Panc1 (cell line): ENCODE results near the gene ADTRP. TPM values are rescaled to one million over a fixed set of nuclear protein-coding genes. Genes with fewer than 3 reads are reported as not detected.

Experiments
- ATAC-seq: fragments of 200-7000 bp; cut with Tn5 transposase; 2 replicates; pipeline ENCODE4 v1.9.1; 2020; ENCODE audit warnings: mild to moderate bottlenecking, moderate library complexity
- BruUV-seq: library from RNA; stranded (reverse); fragments of 400-500 nt; replicated peaks from 2 replicates; lab custom pipeline; 2021; lab: Mats Ljungman, UMichigan
- CTCF ChIA-PET: fragments of 300-600 bp; sonication (Branson Sonifier 250); formaldehyde crosslinking; loops from one replicate; lab custom pipeline; 2022; ENCODE audit warnings: antibody characterized with exemption; lab: Charles Lee
- POLR2A ChIA-PET: fragments of 300-600 bp; sonication (Branson Sonifier 250); formaldehyde crosslinking; loops from one replicate; lab custom pipeline; 2022; ENCODE audit warnings: antibody characterized with exemption; lab: Charles Lee
- DNase-seq: peaks from one replicate; pipeline ENCODE4 v3.0.0-alpha.2; 2010; ENCODE audit warnings: low read depth, low spot score
- H3K27ac ChIP-seq: 2 replicates; pipeline ENCODE4 v1.5.1; 2011; ENCODE audit warnings: mild to moderate bottlenecking, low read length, inconsistent platforms
- H3K27me3 ChIP-seq: fragments of 200-500 bp; sonication (Bioruptor generic); 2 replicates; pipeline ENCODE4 v1.6.0; 2014; ENCODE audit warnings: low read length, inconsistent platforms; ENCODE audit not compliant: control insufficient read depth, insufficient read depth
- H3K36me3 ChIP-seq: fragments of 200-500 bp; sonication (Bioruptor generic); 2 replicates; pipeline ENCODE4 v1.5.1; 2014; ENCODE audit warnings: inconsistent platforms, mild to moderate bottlenecking, low read length, moderate library complexity; ENCODE audit not compliant: control insufficient read depth, insufficient read depth
- H3K4me1 ChIP-seq: 2 replicates; pipeline ENCODE4 v1.5.1; 2011; ENCODE audit warnings: inconsistent platforms, mild to moderate bottlenecking, low read length, moderate library complexity; ENCODE audit not compliant: control insufficient read depth, insufficient read depth
- H3K4me3 ChIP-seq, 2 experiments: 2 replicates each; pipeline ENCODE4 v1.5.1; 2011 to 2012; ENCODE audit warnings: low read depth in 2 of 2, low read length in 2 of 2, mild to moderate bottlenecking in 2 of 2, inconsistent platforms in 1 of 2, moderate library complexity in 1 of 2
- H3K9me3 ChIP-seq: fragments of 200-500 bp; sonication (Bioruptor generic); 2 replicates; pipeline ENCODE4 v1.5.1; 2014; ENCODE audit warnings: low read depth, mild to moderate bottlenecking, inconsistent platforms, low read length, moderate library complexity; ENCODE audit not compliant: control insufficient read depth, insufficient read depth
- CTCF ChIP-seq: fragments of 450-650 bp; IDR thresholded peaks from 2 replicates; pipeline ENCODE4 v1.5.1; 2017; ENCODE audit warnings: mild to moderate bottlenecking
- POLR2AphosphoS5 ChIP-seq: IDR thresholded peaks from 2 replicates; pipeline ENCODE4 v1.6.1; 2012; ENCODE audit warnings: mild to moderate bottlenecking, low read depth, low read length, moderate library complexity
- REST ChIP-seq, 2 experiments: IDR thresholded peaks; 2 replicates each; pipeline ENCODE4 v1.6.1; 2011 to 2012; ENCODE audit warnings: low read depth in 2 of 2, control low read depth in 1 of 2, low read length in 1 of 2, mild to moderate bottlenecking in 1 of 2, moderate library complexity in 1 of 2; ENCODE audit not compliant: insufficient read depth in 1 of 2
- SIN3A ChIP-seq: IDR thresholded peaks from 2 replicates; pipeline ENCODE4 v1.6.1; 2012; ENCODE audit warnings: low read depth, mild to moderate bottlenecking, low read length, moderate library complexity, borderline replicate concordance; ENCODE audit not compliant: insufficient read depth
- TCF7L2 ChIP-seq: IDR thresholded peaks from 2 replicates; pipeline ENCODE4 v1.6.1; 2011; ENCODE audit warnings: mild to moderate bottlenecking, low read depth, low read length, inconsistent platforms
- in situ Hi-C: cut with HindIII; loops from 2 replicates; pipeline ENCODE4 v1.10.0; 2016; ENCODE audit warnings: low sequenced_read_pairs, low pct_unique_long_range_greater_than_20kb
- intact Hi-C: fragments of 100-400 bp; cut with micrococcal nuclease; formaldehyde crosslinking; loops from one replicate; pipeline ENCODE4 v1.10.0; 2022; ENCODE audit not compliant: unreplicated experiment
- total RNA-seq: library from RNA; stranded (reverse); gene quantifications from one replicate; pipeline ENCODE4 v1.2.1, GENCODE V29; 2021; ENCODE audit not compliant: unreplicated experiment

ADTRP gene
- total RNA-seq, 1 experiment from 2014 or later: not detected

- Histone ChIP-seq H3K36me3 (no peaks in the 10 kb centered on the region), H3K4me1 (no peaks in the 10 kb centered on the region), H3K27ac (no peak overlapping the region), H3K27me3 (no peaks in the 10 kb centered on the region), H3K4me3 (no peak overlapping the region), H3K9me3 (no peaks in the 10 kb centered on the region)
- no peak for ATAC-seq
- intact Hi-C loops (no loop called here), in situ Hi-C loops (no loop called here)
- TF ChIP-seq POLR2AphosphoS5 (no peak), SIN3A (no peak), REST (IDR thresholded peaks at IDR 0.05; ENCODE audit: insufficient read depth in 1 of 2, low read depth in 2 of 2, low read length in 1 of 2) (no peak), TCF7L2 (no peak), CTCF (no peak)
- BruUV-seq: no TSS peak
- ChIA-PET POLR2A (no interaction called here), CTCF (no interaction called here)
- no peak for DNase-seq
Observed at GRCh38 chr6:11812951-11813350, 34.3 kb upstream of the ADTRP start.

DNA sequence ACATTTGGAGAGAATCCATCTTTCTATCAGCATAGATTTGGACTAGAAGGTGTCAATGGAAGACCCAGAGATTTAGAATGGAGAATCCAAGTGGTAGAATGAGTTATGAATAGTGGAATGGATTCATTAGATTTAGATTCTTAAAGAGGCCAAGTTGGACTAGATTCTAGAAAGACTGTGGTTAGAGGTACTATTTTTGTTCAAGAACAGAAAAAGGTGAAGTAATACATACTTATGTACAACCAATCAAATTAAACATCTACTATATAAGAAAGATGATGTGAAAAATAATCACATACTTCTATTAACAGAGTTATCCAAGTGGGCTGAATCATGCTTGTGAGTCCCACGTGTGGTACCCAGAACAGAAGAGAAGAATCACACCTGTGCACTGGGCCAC is 33.8 kb upstream of the ADTRP start:
- no peak for DNase-seq
- ChIA-PET CTCF (no interaction called here), POLR2A (no interaction called here)
- intact Hi-C loops: no loop called here
- no peak for ATAC-seq
- Histone ChIP-seq H3K4me1 (no peaks in the 10 kb centered on the region), H3K27me3 (no peaks in the 10 kb centered on the region), H3K4me3 (no peak overlapping the region), H3K9me3 (no peaks in the 10 kb centered on the region), H3K27ac (no peak overlapping the region), H3K36me3 (no peaks in the 10 kb centered on the region)
- in situ Hi-C loops: no loop called here
- no peak for TF ChIP-seq CTCF
- no peak for TF ChIP-seq TCF7L2
- TF ChIP-seq SIN3A: no peak
- no TSS peak for BruUV-seq
